ENCODE data around the gene OAF. TPM values are rescaled to one million over a fixed set of nuclear protein-coding genes. Genes with fewer than 3 reads are reported as not detected.
"Not testable (repeated sequence)": the region's sequence is repeated elsewhere in the genome, so short reads cannot be mapped to it uniquely, and the experiment has no call there.

The OAF gene
- total RNA-seq, 1 experiment from 2014 or later = 32.3 TPM

DNA sequence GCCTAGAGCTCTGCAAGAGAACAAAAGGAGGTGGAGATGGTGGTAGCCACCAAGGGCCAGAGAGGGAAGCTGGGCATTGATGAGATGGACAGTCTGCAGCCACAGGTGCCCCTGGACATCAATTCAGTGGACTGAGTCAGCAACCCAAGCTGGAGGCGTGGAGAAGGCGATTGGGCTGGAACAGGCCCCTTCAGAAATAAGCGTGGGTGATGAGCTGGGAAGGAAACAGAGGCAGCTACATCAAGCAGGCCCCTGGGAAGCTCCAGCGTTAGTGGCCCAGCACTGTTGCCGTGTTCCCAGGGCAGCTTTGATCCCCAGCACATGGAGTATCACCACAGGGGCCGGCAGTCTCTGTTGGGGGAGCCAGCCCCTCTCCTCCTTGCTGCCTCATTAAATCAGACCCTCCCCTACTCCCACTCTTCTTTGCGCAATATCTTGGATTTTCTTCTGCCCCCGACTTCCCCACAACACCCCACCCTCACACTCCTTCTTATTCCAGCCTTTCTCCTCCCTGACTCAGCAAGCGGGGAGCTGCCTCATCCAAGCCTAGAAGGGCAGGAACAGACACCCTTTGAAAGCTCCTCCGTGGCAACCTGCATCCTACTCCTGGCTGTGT is 31.7 kb upstream of the OAF start:
- H3K9me3 ChIP-seq (ENCODE audit: control insufficient read depth in 1 of 2, insufficient read depth in 1 of 2, low read depth in 1 of 2, low read length in 2 of 2) = no peaks in the 10 kb centered on the region
- H2AFZ ChIP-seq (ENCODE audit: low read depth, low read length, poor library complexity, severe bottlenecking) = no peak overlapping the region
- DNase-seq (ENCODE audit: low read depth, low spot score) (no peak), ATAC-seq (no peak)
- intact Hi-C loops (cut with micrococcal nuclease) = no loop called here
- BruUV-seq (replicated peaks) = no TSS peak
- H3K27ac ChIP-seq (ENCODE audit: low read depth, low read length) = no peak overlapping the region
- no peak overlapping the region for H3K4me3 ChIP-seq (replicated peaks in 1 of 2; ENCODE audit: low read depth in 1 of 2, low read length in 2 of 2)
- H3K4me2 ChIP-seq (ENCODE audit: low read length) = no peak overlapping the region
- RAD21 ChIA-PET (ENCODE audit: low non-redundant PET in 1 of 2, low total read pairs in 2 of 2, uncharacterized antibody in 2 of 2, unreplicated experiment in 2 of 2) = no interaction called here
- peaks cover 32% of the 10 kb centered on the region for H3K27me3 ChIP-seq (ENCODE audit: insufficient read depth, low read length)
- CTCF ChIA-PET = interaction anchor here (3.0 kb wide), 1 partner anchor 124 kb away, joined by 10 read pairs; no protein-coding TSS in a partner anchor
- TF ChIP-seq TCF7L2 (IDR thresholded peaks at IDR 0.05; ENCODE audit: borderline replicate concordance, extremely low read depth, insufficient read depth, insufficient read length) = no peak
- TF ChIP-seq, protein P1, sequence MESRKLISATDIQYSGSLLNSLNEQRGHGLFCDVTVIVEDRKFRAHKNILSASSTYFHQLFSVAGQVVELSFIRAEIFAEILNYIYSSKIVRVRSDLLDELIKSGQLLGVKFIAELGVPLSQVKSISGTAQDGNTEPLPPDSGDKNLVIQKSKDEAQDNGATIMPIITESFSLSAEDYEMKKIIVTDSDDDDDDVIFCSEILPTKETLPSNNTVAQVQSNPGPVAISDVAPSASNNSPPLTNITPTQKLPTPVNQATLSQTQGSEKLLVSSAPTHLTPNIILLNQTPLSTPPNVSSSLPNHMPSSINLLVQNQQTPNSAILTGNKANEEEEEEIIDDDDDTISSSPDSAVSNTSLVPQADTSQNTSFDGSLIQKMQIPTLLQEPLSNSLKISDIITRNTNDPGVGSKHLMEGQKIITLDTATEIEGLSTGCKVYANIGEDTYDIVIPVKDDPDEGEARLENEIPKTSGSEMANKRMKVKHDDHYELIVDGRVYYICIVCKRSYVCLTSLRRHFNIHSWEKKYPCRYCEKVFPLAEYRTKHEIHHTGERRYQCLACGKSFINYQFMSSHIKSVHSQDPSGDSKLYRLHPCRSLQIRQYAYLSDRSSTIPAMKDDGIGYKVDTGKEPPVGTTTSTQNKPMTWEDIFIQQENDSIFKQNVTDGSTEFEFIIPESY (IDR thresholded peaks at IDR 0.05; ENCODE audit: extremely low read depth, insufficient replicate concordance, low read length) = no peak
- no peak for TF ChIP-seq EZH2 (IDR thresholded peaks at IDR 0.05)
- no peak for TF ChIP-seq SP1 (IDR thresholded peaks at IDR 0.05; ENCODE audit: low read depth)
- TF ChIP-seq, protein P2, sequence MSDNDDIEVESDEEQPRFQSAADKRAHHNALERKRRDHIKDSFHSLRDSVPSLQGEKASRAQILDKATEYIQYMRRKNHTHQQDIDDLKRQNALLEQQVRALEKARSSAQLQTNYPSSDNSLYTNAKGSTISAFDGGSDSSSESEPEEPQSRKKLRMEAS (IDR thresholded peaks at IDR 0.05) = no peak
- TF ChIP-seq CEBPB (IDR thresholded peaks at IDR 0.05; ENCODE audit: low read depth) = no peak
- no peak for TF ChIP-seq SIN3A (IDR thresholded peaks at IDR 0.05; ENCODE audit: low read depth)
- no peak for TF ChIP-seq SRF (IDR thresholded peaks at IDR 0.05; ENCODE audit: low read depth)
- no peak for TF ChIP-seq EGR1 (IDR thresholded peaks at IDR 0.05; ENCODE audit: low read depth)
- TF ChIP-seq ZFX (IDR thresholded peaks at IDR 0.05) = no peak
- TF ChIP-seq, protein P3, sequence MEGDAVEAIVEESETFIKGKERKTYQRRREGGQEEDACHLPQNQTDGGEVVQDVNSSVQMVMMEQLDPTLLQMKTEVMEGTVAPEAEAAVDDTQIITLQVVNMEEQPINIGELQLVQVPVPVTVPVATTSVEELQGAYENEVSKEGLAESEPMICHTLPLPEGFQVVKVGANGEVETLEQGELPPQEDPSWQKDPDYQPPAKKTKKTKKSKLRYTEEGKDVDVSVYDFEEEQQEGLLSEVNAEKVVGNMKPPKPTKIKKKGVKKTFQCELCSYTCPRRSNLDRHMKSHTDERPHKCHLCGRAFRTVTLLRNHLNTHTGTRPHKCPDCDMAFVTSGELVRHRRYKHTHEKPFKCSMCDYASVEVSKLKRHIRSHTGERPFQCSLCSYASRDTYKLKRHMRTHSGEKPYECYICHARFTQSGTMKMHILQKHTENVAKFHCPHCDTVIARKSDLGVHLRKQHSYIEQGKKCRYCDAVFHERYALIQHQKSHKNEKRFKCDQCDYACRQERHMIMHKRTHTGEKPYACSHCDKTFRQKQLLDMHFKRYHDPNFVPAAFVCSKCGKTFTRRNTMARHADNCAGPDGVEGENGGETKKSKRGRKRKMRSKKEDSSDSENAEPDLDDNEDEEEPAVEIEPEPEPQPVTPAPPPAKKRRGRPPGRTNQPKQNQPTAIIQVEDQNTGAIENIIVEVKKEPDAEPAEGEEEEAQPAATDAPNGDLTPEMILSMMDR (IDR thresholded peaks at IDR 0.05 in 2 of 3, conservative IDR thresholded peaks at IDR 0.05 in 1 of 3; ENCODE audit: borderline replicate concordance in 1 of 3, insufficient read depth in 1 of 3, low read depth in 2 of 3, low read length in 2 of 3) = no peak
- H3K79me2 ChIP-seq (ENCODE audit: insufficient read depth, low read length) = no peaks in the 10 kb centered on the region
- H4K20me1 ChIP-seq (ENCODE audit: insufficient read depth) = no peaks in the 10 kb centered on the region
- no peak overlapping the region for H3K9ac ChIP-seq (ENCODE audit: low read length)
- H3K9me2 ChIP-seq (ENCODE audit: insufficient read depth) = no peaks in the 10 kb centered on the region
- no peaks in the 10 kb centered on the region for H3K36me3 ChIP-seq (ENCODE audit: control insufficient read depth in 1 of 2, insufficient read depth in 2 of 2, low read length in 2 of 2)
- H3K4me1 ChIP-seq (ENCODE audit: control insufficient read depth in 1 of 2, insufficient read depth in 2 of 2, low read length in 2 of 2) = peaks cover 0 to 17% of the 10 kb centered on the region in 2 experiments; a peak in 1 of 4 replicates
- POLR2A ChIA-PET = no interaction called here

DNA sequence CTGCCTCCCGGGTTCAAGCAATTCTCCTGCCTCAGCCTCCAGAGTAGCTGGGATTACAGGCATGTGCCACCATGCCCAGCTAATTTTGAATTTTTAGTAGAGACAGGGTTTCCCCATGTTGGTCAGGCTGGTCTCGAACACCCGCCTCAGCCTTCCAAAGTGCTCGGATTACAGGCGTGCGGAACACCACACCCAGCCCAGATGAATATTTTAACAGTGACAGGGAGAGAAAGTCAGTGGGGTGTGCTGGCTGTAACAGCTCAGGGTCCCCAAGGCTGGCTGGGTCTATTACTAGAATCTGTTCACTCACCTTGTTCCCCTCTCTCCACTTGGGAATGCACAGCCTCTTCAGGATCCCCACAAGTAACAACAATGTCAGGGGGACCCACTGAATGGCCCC is 30.8 kb upstream of the OAF start:
- ATAC-seq; RAD21 ChIA-PET (ENCODE audit: low non-redundant PET in 1 of 2, low total read pairs in 2 of 2, uncharacterized antibody in 2 of 2, unreplicated experiment in 2 of 2); H3K4me2 ChIP-seq (ENCODE audit: low read length); H3K9me3 ChIP-seq (ENCODE audit: control insufficient read depth in 1 of 2, insufficient read depth in 1 of 2, low read depth in 1 of 2, low read length in 2 of 2); intact Hi-C loops (cut with micrococcal nuclease); DNase-seq (ENCODE audit: low read depth, low spot score); BruUV-seq (replicated peaks); H3K9me2 ChIP-seq (ENCODE audit: insufficient read depth); H3K36me3 ChIP-seq (ENCODE audit: control insufficient read depth in 1 of 2, insufficient read depth in 2 of 2, low read length in 2 of 2); POLR2A ChIA-PET; H2AFZ ChIP-seq (ENCODE audit: low read depth, low read length, poor library complexity, severe bottlenecking); H3K4me3 ChIP-seq (replicated peaks in 1 of 2; ENCODE audit: low read depth in 1 of 2, low read length in 2 of 2); H3K9ac ChIP-seq (ENCODE audit: low read length); H3K79me2 ChIP-seq (ENCODE audit: insufficient read depth, low read length); H3K27ac ChIP-seq (ENCODE audit: low read depth, low read length); H4K20me1 ChIP-seq (ENCODE audit: insufficient read depth): not testable (repeated sequence)
- H3K4me1 ChIP-seq (ENCODE audit: control insufficient read depth in 1 of 2, insufficient read depth in 2 of 2, low read length in 2 of 2) = peaks cover 0 to 17% of the 10 kb centered on the region in 2 experiments; a peak in 1 of 4 replicates
- CTCF ChIA-PET = interaction anchor here (1.4 kb wide), 1 partner anchor 121 kb away, joined by 6 read pairs; no protein-coding TSS in a partner anchor
- peaks cover 28% of the 10 kb centered on the region; the same call in 1 of the 2 replicates for H3K27me3 ChIP-seq (ENCODE audit: insufficient read depth, low read length)

Measured in HCT116 (cell line).